ENCODE data around the gene DENND2A.
"Not testable (repeated sequence)": the region's sequence is repeated elsewhere in the genome, so short reads cannot be mapped to it uniquely, and the experiment has no call there.

The DENND2A gene

GRCh38 chr7:140673774-140674155 is 33.2 kb upstream of the DENND2A start:
- no peak for DNase-seq (ENCODE audit: low read depth, low spot score)

- no peak for DNase-seq (ENCODE audit: low read depth, low spot score)
These were observed 32.6 kb upstream of the DENND2A start for GRCh38 chr7:140673063-140673773.

GRCh38 chr7:140672382-140673062 is 31.9 kb upstream of the DENND2A start, which contains the start of gene ADCK2:
ADCK2 (plus strand) TSS chr7:140672945; CDS start chr7:140673331, 386 bp downstream.
- DNase-seq (ENCODE audit: low read depth, low spot score) = no peak

DNA sequence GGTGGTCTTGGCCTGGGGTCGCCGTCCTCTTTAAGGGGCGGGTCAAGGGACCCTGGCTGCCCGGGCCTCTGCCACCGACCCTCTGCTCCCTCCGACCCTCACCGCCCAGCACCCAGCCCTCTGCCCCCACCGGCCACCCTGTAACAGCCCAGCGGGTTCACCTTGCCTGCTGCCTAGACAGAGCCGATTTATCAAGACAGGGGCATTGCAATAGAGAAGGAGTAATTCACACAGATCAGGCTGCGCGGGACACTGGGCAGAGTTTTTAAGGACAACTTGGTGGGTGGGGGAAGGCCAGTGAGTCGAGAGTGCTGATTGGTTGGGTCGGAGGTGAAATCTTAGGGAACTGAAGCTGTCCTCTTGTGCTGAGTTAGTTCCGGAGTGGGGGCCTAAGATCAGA is 31.4 kb upstream of the DENND2A start:
- no peak for DNase-seq (ENCODE audit: low read depth, low spot score)

GRCh38 chr7:140670343-140670935 is 29.8 kb upstream of the DENND2A start:
- DNase-seq (ENCODE audit: low read depth, low spot score) = no peak

- DNase-seq (ENCODE audit: low read depth, low spot score) = not testable (repeated sequence)
These were observed 29.2 kb upstream of the DENND2A start for GRCh38 chr7:140669862-140670261.

DNA sequence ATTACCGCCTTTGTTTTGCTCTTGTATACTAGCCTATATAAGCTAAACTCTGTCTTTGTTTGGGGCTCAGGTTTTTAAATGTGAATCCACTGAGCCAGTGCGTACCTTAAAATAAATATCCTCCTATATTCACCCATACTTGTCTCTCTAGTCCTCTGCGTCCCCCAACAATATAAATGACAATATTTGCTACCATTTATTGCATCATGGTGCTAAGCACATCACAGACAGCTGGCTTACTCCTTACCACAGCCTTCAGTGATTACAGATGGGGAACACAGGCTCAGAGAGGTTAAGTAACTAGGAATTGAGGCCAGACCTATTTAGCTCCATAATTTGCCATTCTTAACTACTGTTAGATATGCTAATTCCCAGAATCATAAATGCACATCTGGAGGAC is 28.7 kb upstream of the DENND2A start:
- DNase-seq (ENCODE audit: low read depth, low spot score) = no peak

DNA sequence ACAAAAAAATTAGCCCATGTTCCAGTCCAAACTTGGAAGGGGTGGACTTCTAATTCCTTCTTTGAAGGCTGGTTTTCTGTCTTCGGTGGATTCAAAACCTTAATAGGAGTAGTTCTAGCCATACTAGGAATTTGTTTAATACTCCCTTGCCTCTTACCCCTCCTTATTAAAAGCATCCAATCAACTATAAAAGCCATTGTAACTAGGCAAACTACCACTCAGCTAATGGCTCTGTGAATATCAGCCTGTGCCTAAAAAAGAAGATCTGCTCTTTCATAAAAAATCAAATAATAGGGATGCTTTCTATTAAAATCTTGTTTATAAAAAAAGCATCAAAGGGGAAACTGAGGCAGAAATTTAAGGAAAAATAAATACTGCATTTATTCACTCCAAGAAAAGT is 28.0 kb upstream of the DENND2A start:
- no peak for DNase-seq (ENCODE audit: low read depth, low spot score)

DNA sequence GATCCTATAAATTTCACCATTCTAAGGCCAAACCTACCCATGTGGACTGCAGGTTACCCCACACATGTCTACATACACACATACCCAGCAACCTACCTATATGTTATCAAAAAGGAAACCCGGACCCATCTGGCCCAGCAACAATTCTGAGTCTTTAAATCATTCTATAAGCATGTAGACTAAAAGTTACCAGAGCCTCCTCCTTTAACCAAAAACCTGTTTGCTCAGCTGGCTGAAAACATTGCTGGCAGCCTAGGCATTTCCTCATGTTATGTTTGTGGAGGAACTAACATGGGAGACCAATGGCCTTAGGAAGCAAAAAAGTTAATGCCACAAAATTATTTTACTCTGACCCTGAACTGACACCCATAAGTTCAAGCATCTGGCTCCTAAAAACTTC is 26.9 kb upstream of the DENND2A start:
- DNase-seq (ENCODE audit: low read depth, low spot score) = no peak

- DNase-seq (ENCODE audit: low read depth, low spot score) = not testable (repeated sequence)
These were observed 22.3 kb upstream of the DENND2A start for GRCh38 chr7:140662938-140663337.

- DNase-seq (ENCODE audit: low read depth, low spot score) = no peak
These were observed 20.5 kb upstream of the DENND2A start for GRCh38 chr7:140661124-140661523.

DNA sequence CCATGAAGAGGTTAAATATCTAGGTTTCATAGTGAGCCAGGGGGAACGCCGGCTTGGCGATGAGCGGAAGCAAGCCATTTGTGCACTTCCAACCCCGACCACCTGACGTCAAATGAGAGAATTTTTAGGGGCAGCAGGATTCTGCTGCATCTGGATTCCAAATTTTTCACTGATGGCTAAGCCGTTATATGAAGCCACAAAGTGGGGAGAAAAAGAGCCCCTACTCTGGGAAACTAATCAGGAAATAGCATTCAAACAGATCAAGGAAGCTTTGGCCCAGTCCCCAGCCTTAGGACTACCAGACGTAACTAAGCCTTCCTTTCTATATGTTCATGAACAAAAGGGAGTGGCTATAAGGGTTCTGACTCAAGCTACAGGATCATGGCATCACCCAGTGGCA is 19.2 kb upstream of the DENND2A start:
- DNase-seq (ENCODE audit: low read depth, low spot score) = no peak

GRCh38 chr7:140657891-140658290 is 17.3 kb upstream of the DENND2A start:
- no peak for DNase-seq (ENCODE audit: low read depth, low spot score)

- DNase-seq (ENCODE audit: low read depth, low spot score) = no peak
These were observed 16.2 kb upstream of the DENND2A start for GRCh38 chr7:140656548-140657515.

GRCh38 chr7:140655511-140656408 is 15.1 kb upstream of the DENND2A start:
- DNase-seq (ENCODE audit: low read depth, low spot score) = no peak

DNA sequence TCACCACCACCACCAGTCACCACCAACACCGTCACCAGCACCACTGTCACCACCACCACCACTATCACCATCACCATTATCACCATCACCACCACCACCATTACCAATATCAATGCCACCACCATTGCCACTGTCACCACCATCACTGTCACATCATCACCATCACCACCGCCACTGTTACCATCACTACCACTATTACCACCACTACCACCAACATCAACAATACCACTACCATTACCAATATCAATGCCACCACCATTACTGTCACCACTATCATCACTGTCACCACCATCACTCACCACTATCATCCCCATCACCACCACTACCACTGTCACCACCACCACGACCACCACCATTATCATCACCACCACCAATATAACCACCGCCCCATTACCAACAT is 14.0 kb upstream of the DENND2A start:
- DNase-seq (ENCODE audit: low read depth, low spot score) = no peak

DNA sequence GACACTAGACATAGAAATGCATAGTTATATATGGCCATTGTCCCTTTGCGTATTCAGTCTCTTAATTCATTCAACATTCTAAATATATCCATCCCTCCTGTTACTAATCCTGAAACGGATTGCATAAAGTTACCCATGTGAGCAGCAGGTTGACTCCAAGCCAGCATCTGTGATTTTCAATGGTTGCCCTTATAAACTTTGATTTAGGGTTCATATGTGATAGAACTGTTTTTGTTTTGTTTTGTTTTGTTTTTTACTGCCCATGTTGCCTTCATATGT is 13.4 kb upstream of the DENND2A start:
- DNase-seq (ENCODE audit: low read depth, low spot score) = no peak

GRCh38 chr7:140653319-140654108 is 12.9 kb upstream of the DENND2A start:
- no peak for DNase-seq (ENCODE audit: low read depth, low spot score)

DNA sequence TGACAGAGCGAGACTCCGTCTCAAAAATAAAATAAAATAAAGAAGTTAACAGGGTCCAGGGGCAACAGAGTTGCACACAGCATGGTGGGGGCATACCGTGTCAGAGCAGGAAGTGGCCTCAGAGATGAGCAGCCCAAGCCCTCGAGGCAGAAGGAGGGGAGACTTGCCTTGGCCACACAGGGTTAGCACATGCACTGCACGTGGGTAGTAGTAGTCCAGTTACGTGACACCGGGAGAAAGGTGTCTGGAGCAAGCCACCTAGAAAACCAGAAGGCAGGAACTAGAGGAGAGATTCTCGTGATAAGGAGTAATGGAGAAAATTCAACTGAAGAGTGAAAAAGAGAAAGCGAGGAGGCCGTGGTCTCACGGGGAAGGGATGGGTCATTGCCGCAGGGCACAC is 9.8 kb upstream of the DENND2A start:
- DNase-seq (ENCODE audit: low read depth, low spot score) = no peak

- no peak for DNase-seq (ENCODE audit: low read depth, low spot score)
These were observed 9.1 kb upstream of the DENND2A start for GRCh38 chr7:140649556-140650205.

Data from smooth muscle cell of the brain vasculature (primary cell).